K562 treated with DMSO at 1 percent for 4 hours (cell line): Measurements from ENCODE around the gene MFSD1. TPM values are rescaled to one million over a fixed set of nuclear protein-coding genes. Genes with fewer than 3 reads are reported as not detected.

Experiments
- total RNA-seq: library from RNA; unstranded; fragments of 300-600 nt; gene quantifications from 2 replicates; pipeline ENCODE4 v1.2.3, GENCODE V29; 2022; ENCODE audit not compliant: insufficient read depth

Gene MFSD1, protein sequence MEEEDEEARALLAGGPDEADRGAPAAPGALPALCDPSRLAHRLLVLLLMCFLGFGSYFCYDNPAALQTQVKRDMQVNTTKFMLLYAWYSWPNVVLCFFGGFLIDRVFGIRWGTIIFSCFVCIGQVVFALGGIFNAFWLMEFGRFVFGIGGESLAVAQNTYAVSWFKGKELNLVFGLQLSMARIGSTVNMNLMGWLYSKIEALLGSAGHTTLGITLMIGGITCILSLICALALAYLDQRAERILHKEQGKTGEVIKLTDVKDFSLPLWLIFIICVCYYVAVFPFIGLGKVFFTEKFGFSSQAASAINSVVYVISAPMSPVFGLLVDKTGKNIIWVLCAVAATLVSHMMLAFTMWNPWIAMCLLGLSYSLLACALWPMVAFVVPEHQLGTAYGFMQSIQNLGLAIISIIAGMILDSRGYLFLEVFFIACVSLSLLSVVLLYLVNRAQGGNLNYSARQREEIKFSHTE
- 22.0 and 28.3 TPM in 2 replicates for total RNA-seq

DNA sequence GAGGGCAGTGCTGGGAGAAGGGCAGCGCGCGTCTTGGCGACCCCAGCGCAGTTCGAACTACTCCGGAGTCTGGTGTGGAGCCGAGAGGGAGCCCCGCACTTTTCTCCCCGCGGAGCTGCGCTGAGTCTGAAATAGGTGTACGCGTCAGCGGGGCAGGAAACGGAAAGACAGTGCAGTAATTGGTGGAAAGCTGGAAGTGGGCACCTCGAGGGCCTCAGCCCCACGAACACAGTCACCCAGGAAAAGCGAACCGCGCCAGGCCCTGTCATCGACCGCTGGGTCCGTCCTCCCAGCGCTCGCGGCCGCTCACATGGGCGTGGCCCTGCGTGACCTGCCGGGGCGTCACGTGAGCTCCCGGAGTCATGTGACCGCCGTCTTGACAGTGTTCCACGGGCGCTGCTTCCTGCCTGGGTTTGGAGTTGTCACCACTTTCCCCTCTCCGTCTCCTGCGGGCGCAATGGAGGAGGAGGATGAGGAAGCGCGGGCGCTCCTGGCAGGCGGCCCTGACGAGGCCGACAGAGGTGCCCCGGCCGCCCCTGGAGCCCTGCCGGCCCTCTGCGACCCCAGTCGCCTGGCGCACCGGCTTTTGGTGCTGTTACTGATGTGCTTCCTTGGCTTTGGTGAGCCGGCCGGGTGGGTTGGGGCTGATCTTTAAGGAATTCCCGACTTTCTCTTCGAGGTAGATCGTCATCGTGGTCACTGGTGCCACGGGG is at the start of gene MFSD1:
TSS of gene MFSD1 (plus strand) at position 359 of the 713 bp plus-strand sequence. CDS start at position 458, 99 bp downstream.

Other genes with a start within 250 kb of the MFSD1 start
- gene MLF1, start 230.9 kb upstream of the MFSD1 start, total RNA-seq, result 10.1 and 11.2 TPM in 2 replicates
- 11.4 and 11.9 TPM in 2 replicates for gene GFM1, start 157.5 kb upstream of the MFSD1 start, total RNA-seq
- not detected in 2 replicates for gene LXN, start 129.4 kb upstream of the MFSD1 start, total RNA-seq
- gene RARRES1, start 69.6 kb upstream of the MFSD1 start, total RNA-seq, result not detected in 2 replicates